ENCODE data around the gene CYP2D6.
A peak's percentile ranks its signal among the peaks of the same experiment; 100 is the strongest.

CYP2D6 gene

DNA sequence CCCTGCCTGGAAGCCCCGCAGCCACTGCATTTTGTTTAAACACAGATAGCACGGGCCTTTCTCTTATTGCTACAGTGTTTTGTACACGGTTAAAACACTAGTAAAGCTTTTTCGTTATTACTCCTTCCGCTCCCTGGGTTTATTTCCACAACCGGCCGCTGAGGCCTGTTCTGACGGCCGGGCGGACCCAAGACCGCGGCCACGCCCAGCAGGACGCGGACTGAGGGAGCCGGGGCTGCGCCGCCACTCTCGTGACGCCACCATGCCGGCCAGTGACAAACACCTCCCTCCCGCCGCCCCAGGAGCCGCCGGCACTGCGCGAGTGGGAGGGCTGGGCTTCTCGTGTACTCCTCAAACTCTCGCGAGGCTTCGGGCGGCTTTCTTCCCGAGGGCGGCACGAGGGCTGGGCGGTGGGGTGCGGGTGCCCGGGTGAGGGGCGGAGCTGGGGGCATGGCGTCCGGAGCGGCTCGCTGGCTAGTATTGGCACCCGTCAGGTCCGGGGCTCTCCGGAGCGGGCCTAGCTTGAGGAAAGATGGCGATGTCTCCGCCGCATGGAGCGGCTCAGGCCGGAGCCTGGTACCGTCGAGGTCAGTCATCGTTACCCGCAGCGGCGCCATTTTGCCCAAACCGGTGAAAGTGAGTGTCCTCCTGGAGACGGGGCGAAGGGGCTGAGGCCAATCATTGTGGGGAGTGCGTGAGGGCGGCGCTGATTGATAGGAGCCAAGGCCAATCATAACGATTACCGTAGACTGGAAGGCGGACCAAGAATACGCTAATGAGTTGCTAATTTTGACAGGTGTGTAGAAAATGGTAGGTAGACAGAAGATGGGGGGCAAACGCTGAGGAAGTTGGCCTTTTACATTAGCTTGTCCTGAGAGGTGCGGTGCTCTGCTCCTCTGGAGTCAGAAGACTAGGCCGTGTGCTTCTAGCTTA is 51.0 kb downstream of the CYP2D6 start, which contains the start of gene SMDT1:
Gene SMDT1, plus strand, starts transcription at position 382 of the 933 bp plus-strand sequence. Its CDS starts 69 bp downstream, at position 451.
- no peak for TF ChIP-seq JUND (IDR thresholded peaks at IDR 0.05; ENCODE audit: low read depth)
- DNase-seq (ENCODE audit: low read depth in 1 of 2, low spot score in 1 of 2): peak; percentile 86 to 98
- in situ Hi-C loops (cut with HindIII; ENCODE audit: low pct_unique_long_range_greater_than_20kb, low sequenced_read_pairs): no loop called here

DNA sequence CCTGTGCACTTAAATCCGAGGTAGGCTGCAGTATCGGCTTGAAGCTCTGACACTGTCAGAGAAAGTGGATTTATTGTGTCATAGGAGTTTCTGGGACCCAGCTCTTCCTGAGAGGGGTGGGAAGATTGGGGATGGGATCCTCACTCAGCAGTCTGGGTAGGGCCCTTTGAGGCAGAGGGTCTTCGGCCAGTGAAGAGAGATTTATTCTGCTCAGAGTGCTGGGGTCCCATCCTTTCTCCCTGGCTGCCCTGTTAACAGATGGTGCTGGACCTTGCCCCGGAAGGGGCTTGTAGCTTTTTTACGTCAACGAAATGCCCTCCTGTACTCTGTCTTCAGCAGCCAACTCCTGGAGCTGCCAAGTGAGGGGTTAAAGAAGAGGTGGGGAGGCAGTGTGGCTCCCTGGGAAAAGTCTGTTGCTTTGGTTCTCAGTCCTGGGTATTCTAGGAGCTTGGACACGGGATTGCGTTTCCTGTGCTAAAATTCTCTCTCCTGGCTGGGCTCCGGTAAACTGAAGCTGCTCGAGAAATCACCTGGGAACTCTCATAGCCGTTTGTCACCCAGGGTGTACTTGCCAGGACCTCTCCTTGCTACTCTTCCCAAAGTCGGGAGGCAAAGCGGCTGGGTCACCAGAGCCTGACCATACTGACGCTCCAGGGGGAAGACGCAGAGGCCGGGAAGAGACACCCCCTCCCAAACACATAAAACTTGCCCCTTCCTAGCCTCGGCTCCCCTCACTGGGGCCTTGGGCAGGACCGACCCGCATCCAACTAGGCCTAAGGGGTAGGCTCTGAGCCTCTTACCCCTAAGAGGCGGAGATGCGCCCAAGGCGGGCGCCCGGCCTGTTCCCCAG is 51.9 kb downstream of the CYP2D6 start:
- no peak for TF ChIP-seq JUND (IDR thresholded peaks at IDR 0.05; ENCODE audit: low read depth)
- no peak for DNase-seq (ENCODE audit: low read depth in 1 of 2, low spot score in 1 of 2)
- in situ Hi-C loops (cut with HindIII; ENCODE audit: low pct_unique_long_range_greater_than_20kb, low sequenced_read_pairs): no loop called here

- TF ChIP-seq JUND (IDR thresholded peaks at IDR 0.05; ENCODE audit: low read depth): no peak
- no peak for DNase-seq (ENCODE audit: low read depth in 1 of 2, low spot score in 1 of 2)
Measured at GRCh38 chr22:42077486-42078125, 53.0 kb downstream of the CYP2D6 start.

GRCh38 chr22:42076764-42077485 is 53.7 kb downstream of the CYP2D6 start:
- TF ChIP-seq JUND (IDR thresholded peaks at IDR 0.05; ENCODE audit: low read depth): no peak
- DNase-seq (ENCODE audit: low read depth in 1 of 2, low spot score in 1 of 2): no peak
- in situ Hi-C loops (cut with HindIII; ENCODE audit: low pct_unique_long_range_greater_than_20kb, low sequenced_read_pairs): no loop called here

More at GRCh38 chr22:42077486-42078125, 53.0 kb downstream of the CYP2D6 start:
- in situ Hi-C loops (cut with HindIII; ENCODE audit: low pct_unique_long_range_greater_than_20kb, low sequenced_read_pairs): no loop called here

Measured in T47D (cell line).